K562 (cell line): ENCODE data around the gene DCAF6. TPM values are rescaled to one million over a fixed set of nuclear protein-coding genes. Genes with fewer than 3 reads are reported as not detected.
A peak's percentile ranks its signal among the peaks of the same experiment; 100 is the strongest.

Experiments used
- CBFA2T3 ChIP-seq: fragments of 450-650 bp; IDR thresholded peaks from 2 replicates; pipeline ENCODE4 v1.6.1; 2017
- CBX5 ChIP-seq: IDR thresholded peaks from 2 replicates; pipeline ENCODE4 v1.6.1; 2014; ENCODE audit warnings: low read depth, borderline replicate concordance
- CC2D1A ChIP-seq: fragments of 450-650 bp; IDR thresholded peaks from 2 replicates; pipeline ENCODE4 v1.6.1; 2017; ENCODE audit warnings: mild to moderate bottlenecking
- CHCHD3 ChIP-seq: fragments of 250-450 bp; sonication (Bioruptor Pico); IDR thresholded peaks from 2 replicates; pipeline ENCODE4 v2.1.2; 2022; ENCODE audit warnings: mild to moderate bottlenecking
- HCFC1 ChIP-seq: IDR thresholded peaks from 2 replicates; pipeline ENCODE4 v1.6.1; 2012; ENCODE audit warnings: low read depth, low read length, improper control_type of control experiment
- HMBOX1 ChIP-seq: sonication (generic); IDR thresholded peaks from 2 replicates; pipeline ENCODE4 v1.6.1; 2016
- MGA ChIP-seq: fragments of 450-650 bp; IDR thresholded peaks from 2 replicates; pipeline ENCODE4 v1.6.1; 2016; ENCODE audit warnings: mild to moderate bottlenecking, moderate library complexity
- MYC ChIP-seq, 2 experiments: fragments of 250-450 bp in 1 of 2; sonication (Bioruptor Pico) in 1 of 2; IDR thresholded peaks; 2 replicates each; pipeline versions ENCODE4 v1.5.1 to v1.6.1; 2012 to 2021; ENCODE audit warnings: low read depth in 2 of 2, borderline replicate concordance in 1 of 2, improper control_type of control experiment in 1 of 2, low read length in 1 of 2, mild to moderate bottlenecking in 1 of 2, moderate library complexity in 1 of 2
- POLR2B ChIP-seq: fragments of 450-650 bp; IDR thresholded peaks from 2 replicates; pipeline ENCODE4 v1.6.1; 2018; ENCODE audit warnings: low read depth; ENCODE audit not compliant: partially characterized antibody
- SP1 ChIP-seq: sonication (generic); formaldehyde crosslinking; IDR thresholded peaks from 2 replicates; pipeline ENCODE4 v1.8.1; 2022; ENCODE audit warnings: mild to moderate bottlenecking, missing genetic modification reagents
- THRA ChIP-seq: fragments of 450-650 bp; IDR thresholded peaks from 2 replicates; pipeline ENCODE4 v1.6.1; 2017; ENCODE audit warnings: mild to moderate bottlenecking, moderate library complexity
- TRIM24 ChIP-seq, 2 experiments: fragments of 450-650 bp; IDR thresholded peaks; 2 replicates each; pipeline ENCODE4 v1.6.1; 2016
- XRCC3 ChIP-seq: fragments of 450-650 bp; IDR thresholded peaks from 2 replicates; pipeline ENCODE4 v1.6.1; 2017; ENCODE audit warnings: mild to moderate bottlenecking, moderate library complexity
- ZBTB12 ChIP-seq: fragments of 250-450 bp; sonication (Bioruptor Pico); IDR thresholded peaks from 2 replicates; pipeline ENCODE4 v1.4.0; 2020
- polyA plus RNA-seq, 8 experiments: library from polyadenylated mRNA; depleted of rRNA in 4 of 8; stranded (reverse) in 5 of 8; unstranded in 3 of 8; fragments of >200 nt; fragmentation: Nextera tagmentation in 2 of 8; fragmentation: Illumina TruSeq in 1 of 8; extraction: Ambion mirVana in 2 of 8; extraction: Trizol in 1 of 8; gene quantifications; 2 replicates each; pipeline versions ENCODE4 v1.2.1 to v1.2.3, GENCODE V29; 2011 to 2014; ENCODE audit warnings: inconsistent platforms in 1 of 8, missing spikeins in 1 of 8
- total RNA-seq, 7 experiments: library from RNA; depleted of rRNA in 6 of 7; stranded (reverse); fragments of >200 nt in 6 of 7; fragmentation: Illumina TruSeq in 2 of 7; extraction: Trizol in 2 of 7; gene quantifications; 2 replicates each; pipeline versions ENCODE4 v1.2.1 to v1.2.3, GENCODE V29; 2011 to 2021; ENCODE audit warnings: low replicate concordance in 1 of 7

Gene DCAF6
- total and polyA plus RNA-seq, 9 of the 15 experiments (the other 6 are each of a cell fraction or from before 2014, with no cell fraction given), result 19.1 to 102 (median 46.3) TPM

GRCh38 chr1:167909691-167910180 lies 26.7 kb upstream of the DCAF6 start (continued):
- TF ChIP-seq MGA, result no peak
- peak; percentile 49; the same call in 1 of the 2 replicates for TF ChIP-seq MYC (IDR thresholded peaks at IDR 0.05; ENCODE audit: low read depth, low read length)
- no peak for TF ChIP-seq MYC (CRISPR knock-in tag; IDR thresholded peaks at IDR 0.05; ENCODE audit: borderline replicate concordance, low read depth)
- peak; percentile 73 for TF ChIP-seq HMBOX1
- peak; percentile 97 for TF ChIP-seq CBX5
- no peak for TF ChIP-seq POLR2B
- 0 out of 2 replicates have a peak, but pooled peaks have one; percentile 19 for TF ChIP-seq CBFA2T3
- peak; percentile 50 for TF ChIP-seq ZBTB12 (CRISPR knock-in tag)
- no peak for TF ChIP-seq THRA
- no peak for TF ChIP-seq HCFC1
- 0 out of 2 replicates have a peak, but pooled peaks have one; percentile 52 for TF ChIP-seq XRCC3
- TF ChIP-seq CC2D1A, result peak; percentile 59; the same call in 1 of the 2 replicates
- peak in 1 of 2 experiments; percentile 85; a peak in 3 of 4 replicates for TF ChIP-seq TRIM24 (IDR thresholded peaks at IDR 0.05)
- peak; percentile 23; the same call in 1 of the 2 replicates for TF ChIP-seq SP1 (CRISPR knock-in tag)
- TF ChIP-seq CHCHD3 (CRISPR knock-in tag), result no peak
